Right lobe of liver (tissue), 4 donors: ENCODE data around the gene SLC26A11.

ENCODE experiments used
- CTCF ChIP-seq, 4 donors: fragments of 200-600 bp in 3 of 4; fragments of 450-650 bp in 1 of 4; IDR thresholded peaks; one replicate each; pipeline versions ENCODE4 v1.5.1 to v1.8.0; 2016 to 2022; ENCODE audit warnings: antibody characterized with exemption in 4 of 4, mild to moderate bottlenecking in 2 of 4
- POLR2A ChIP-seq: fragments of 450-650 bp; IDR thresholded peaks from one replicate; pipeline ENCODE4 v1.6.1; 2017; ENCODE audit warnings: antibody characterized with exemption, mild to moderate bottlenecking
- donor health status: DM: no; HTN: no; CAD: no.
- donor health status: DM: no; HTN: no; CAD: no.
- donor health status: DM: no; HTN: yes; CAD: no.

GRCh38 chr17:80229011-80229410, 8.8 kb downstream of the SLC26A11 start:
- TF ChIP-seq POLR2A (no peak), CTCF (IDR thresholded peaks at IDR 0.05) (no peak)
